Subcutaneous adipose tissue (tissue), 4 donors: ENCODE data around the gene CFAP54. TPM values are rescaled to one million over a fixed set of nuclear protein-coding genes. Genes with fewer than 3 reads are reported as not detected.

Experiments used
- total RNA-seq, 4 donors: library from RNA; depleted of rRNA; stranded (reverse); fragments of >200 nt; gene quantifications; one replicate each; pipeline ENCODE4 v1.1.0, GENCODE V29; 2016
- TF ChIP-seq, protein P1 (sequence below): fragments of 450-650 bp; IDR thresholded peaks from one replicate; pipeline ENCODE4 v1.5.1; 2016; ENCODE audit warnings: low read depth, mild to moderate bottlenecking, control low read depth, antibody characterized with exemption, moderate library complexity

CFAP54 gene
- total RNA-seq, 4 donors from 2014 or later, result 0.33 to 1.7 (median 0.89) TPM

DNA sequence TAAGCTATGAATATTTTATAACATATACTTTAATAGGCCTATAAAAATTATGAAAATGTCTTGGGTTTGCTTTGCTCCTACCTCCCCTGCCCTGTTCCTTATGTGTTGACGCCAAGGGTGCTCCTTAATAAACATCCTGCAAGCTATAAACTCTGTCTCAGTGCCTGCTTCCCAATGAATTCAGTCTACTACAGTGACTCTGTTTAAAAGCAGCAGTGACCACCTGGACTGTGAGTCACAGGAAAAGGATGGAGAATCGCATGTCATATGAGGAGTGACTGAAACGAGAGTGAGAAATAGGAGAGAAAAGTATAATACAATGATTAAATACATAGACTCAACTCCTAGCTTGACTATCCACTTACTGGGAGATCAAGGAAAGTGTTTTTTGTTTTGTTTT lies 41.1 kb upstream of the CFAP54 start:
- TF ChIP-seq, protein P1, sequence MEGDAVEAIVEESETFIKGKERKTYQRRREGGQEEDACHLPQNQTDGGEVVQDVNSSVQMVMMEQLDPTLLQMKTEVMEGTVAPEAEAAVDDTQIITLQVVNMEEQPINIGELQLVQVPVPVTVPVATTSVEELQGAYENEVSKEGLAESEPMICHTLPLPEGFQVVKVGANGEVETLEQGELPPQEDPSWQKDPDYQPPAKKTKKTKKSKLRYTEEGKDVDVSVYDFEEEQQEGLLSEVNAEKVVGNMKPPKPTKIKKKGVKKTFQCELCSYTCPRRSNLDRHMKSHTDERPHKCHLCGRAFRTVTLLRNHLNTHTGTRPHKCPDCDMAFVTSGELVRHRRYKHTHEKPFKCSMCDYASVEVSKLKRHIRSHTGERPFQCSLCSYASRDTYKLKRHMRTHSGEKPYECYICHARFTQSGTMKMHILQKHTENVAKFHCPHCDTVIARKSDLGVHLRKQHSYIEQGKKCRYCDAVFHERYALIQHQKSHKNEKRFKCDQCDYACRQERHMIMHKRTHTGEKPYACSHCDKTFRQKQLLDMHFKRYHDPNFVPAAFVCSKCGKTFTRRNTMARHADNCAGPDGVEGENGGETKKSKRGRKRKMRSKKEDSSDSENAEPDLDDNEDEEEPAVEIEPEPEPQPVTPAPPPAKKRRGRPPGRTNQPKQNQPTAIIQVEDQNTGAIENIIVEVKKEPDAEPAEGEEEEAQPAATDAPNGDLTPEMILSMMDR, result no peak

DNA sequence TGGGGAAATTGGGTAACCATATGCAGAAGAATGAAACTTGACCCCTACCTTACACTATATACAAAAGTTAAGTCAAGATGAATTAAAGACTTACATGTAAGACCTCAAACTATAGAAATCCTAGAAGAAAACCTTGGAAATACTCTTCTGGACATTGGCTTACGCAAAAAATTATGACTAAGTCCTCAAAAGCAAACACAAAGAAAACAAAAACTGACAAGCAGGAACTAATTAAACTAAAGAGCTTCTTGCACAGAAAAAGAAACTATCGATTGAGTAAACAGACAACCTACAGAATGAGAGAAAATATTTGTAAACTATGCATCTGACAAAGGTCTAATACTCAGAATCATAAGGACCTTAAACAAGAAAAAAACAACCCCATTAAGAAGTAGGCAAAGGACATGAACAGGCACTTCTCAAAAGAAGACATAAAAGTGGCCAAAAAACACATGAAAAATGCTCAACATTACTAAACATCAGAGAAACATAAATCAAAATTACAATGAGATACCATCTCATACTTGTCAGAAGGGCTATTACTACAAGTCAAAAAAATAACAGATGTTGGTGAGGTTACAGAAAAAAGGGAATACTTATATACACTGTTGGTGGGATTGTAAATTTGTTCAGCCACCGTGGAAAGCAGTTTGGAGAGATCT lies 37.0 kb upstream of the CFAP54 start:
- TF ChIP-seq, protein P1, result no peak

DNA sequence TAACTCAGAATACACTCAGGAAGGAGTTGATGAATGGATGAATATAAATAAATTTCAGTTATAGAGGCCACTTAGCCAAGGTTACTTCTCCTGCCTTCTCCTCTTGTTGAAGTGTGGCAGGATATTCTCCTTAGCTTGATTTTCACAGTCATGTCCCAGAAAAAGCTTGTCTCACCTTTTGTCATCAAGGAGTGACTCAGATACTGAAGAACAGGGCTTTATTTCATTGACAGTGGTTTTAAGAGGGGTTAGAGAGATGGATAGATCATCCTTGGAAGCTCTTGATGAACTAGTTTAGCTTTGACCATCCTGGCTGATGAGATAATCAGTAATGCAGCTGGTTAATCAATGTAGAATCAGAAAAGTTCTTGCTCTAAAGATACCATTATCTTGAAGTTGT lies 35.0 kb upstream of the CFAP54 start:
- TF ChIP-seq, protein P1, result no peak

DNA sequence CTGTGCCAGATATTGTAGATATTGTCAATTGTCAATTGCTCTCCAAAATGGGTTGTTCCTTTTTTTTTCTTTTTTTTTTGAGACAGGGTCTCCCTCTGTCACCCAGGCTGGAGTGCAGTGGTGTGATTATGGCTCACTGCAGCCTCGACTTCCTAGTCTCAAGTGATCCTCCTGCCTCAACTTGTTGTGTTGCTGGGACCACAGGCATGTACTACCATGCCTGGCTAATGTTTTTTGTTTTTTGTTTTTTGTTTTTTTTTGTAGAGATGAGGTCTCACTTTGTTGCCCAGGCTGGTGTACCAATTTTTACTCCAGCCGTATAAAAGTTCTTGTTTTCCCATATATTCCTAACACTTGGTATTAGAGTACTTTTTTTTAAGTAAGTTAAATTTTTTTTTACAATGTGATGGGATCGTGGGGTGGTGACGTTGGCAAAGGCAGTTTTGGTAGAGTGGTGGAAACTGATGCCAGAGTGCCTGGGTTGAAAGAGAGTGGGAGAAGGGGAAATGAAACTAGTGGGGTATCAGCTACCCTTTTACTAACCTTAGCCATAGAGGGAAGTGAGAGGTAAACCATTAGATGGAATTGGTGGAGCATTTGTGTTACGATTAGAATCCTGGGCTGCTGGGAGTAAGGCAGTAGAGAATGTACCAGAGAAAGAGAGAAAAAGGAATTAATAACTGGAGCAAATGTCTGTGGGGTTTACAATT lies 33.0 kb upstream of the CFAP54 start:
- TF ChIP-seq, protein P1, result no peak

DNA sequence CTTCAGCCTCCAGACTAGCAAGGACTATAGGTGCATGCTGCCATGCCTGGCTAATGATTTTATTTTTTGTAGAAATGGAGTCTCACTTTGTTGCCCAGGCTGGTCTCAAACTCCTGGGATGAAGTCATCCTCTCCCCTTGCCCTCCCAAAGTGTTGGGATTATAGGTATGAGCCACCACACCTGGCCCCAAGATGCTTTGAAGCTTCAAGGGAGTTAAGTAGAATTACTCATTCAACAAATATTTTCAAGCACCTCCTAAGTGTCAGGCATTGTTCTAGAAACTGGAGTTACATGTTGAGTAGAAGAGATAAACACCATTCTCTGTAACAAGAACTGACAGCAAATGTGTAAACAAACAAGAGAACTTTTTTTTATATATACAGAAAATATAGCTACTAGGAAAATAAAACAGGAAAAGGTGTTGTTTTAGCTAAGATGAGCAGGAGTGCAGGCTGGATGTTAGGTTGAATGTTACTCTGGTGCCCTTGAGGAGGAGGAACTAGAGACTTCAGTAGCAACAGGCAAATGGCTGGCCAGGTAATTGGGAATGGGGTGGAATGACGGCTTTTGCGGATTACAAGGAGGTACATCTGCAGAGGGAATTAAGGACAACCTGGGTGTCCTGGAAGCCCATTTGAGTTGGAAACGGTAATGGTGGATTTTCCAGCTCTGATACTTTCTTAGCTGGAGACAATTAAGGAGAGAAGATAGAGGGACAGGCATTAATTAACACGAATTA lies 32.0 kb upstream of the CFAP54 start:
- TF ChIP-seq, protein P1, result no peak

DNA sequence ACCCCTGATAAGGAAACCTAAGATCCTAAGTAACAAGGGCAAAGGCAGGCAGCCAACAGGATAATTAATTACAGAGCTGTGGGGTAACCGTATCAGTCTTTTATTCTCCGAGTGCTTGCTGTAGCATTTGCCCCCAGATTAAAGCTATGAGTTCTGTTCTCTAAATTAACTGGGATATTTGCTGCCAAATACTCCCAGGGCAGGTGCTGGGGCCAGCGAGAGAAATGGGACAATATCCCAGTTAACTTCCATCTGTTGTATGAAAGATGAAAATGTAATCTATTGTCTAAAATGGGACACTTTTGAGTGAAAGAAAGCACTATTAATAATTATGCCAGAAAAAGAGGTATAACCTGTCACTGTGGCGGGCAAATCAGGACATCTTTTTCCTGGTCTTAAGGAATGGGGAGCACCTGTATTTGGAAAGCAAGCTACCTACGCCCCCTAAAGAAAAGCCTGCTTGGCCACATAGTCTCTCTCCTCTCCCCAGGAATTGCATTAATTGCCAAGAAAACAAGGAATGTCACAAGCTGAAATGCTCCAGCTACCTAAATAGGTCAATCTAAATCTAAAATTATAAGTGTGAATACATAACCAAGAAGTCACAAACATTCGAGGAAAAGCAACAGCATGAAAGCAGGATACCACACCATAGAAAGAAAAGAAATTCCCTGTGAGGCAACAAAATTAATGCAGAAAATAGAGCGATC lies 26.7 kb upstream of the CFAP54 start:
- TF ChIP-seq, protein P1, result no peak
